ENCODE results near the gene MRPS22. TPM values are rescaled to one million over a fixed set of nuclear protein-coding genes. Genes with fewer than 3 reads are reported as not detected.

MRPS22 gene
- total RNA-seq, 2 donors from 2014 or later: 46.9 to 78.2 TPM

DNA sequence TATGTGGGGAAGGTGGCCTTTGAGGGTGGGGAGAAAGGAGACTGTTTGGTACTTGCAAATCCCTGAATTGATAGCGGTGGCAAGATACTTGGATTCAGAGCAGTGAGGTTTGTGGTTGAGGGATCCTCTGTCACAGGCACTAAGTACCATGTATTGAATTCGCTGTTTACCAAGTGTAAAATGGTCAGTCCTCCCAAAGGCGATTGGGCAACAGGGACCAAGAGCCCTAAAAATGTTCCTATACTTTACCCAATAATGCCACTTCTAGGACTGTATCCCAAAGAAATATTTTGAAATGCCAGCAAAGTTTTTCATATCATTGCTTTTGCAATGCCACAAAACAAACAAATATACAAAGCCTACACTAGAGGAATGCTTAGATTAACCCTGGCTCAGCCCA lies 43.4 kb upstream of the MRPS22 start:
- no peak overlapping the region for H3K4me3 ChIP-seq
- no peaks in the 10 kb centered on the region for H3K36me3 ChIP-seq
- no peaks in the 10 kb centered on the region for H3K9me3 ChIP-seq
- H3K27ac ChIP-seq: no peak overlapping the region
- H3K27me3 ChIP-seq: no peaks in the 10 kb centered on the region
- no peak for DNase-seq (ENCODE audit: low spot score)
- peaks cover 0 to 8% of the 10 kb centered on the region in 2 donors for H3K4me1 ChIP-seq
- TF ChIP-seq, protein P1, sequence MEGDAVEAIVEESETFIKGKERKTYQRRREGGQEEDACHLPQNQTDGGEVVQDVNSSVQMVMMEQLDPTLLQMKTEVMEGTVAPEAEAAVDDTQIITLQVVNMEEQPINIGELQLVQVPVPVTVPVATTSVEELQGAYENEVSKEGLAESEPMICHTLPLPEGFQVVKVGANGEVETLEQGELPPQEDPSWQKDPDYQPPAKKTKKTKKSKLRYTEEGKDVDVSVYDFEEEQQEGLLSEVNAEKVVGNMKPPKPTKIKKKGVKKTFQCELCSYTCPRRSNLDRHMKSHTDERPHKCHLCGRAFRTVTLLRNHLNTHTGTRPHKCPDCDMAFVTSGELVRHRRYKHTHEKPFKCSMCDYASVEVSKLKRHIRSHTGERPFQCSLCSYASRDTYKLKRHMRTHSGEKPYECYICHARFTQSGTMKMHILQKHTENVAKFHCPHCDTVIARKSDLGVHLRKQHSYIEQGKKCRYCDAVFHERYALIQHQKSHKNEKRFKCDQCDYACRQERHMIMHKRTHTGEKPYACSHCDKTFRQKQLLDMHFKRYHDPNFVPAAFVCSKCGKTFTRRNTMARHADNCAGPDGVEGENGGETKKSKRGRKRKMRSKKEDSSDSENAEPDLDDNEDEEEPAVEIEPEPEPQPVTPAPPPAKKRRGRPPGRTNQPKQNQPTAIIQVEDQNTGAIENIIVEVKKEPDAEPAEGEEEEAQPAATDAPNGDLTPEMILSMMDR (IDR thresholded peaks at IDR 0.05): no peak

DNA sequence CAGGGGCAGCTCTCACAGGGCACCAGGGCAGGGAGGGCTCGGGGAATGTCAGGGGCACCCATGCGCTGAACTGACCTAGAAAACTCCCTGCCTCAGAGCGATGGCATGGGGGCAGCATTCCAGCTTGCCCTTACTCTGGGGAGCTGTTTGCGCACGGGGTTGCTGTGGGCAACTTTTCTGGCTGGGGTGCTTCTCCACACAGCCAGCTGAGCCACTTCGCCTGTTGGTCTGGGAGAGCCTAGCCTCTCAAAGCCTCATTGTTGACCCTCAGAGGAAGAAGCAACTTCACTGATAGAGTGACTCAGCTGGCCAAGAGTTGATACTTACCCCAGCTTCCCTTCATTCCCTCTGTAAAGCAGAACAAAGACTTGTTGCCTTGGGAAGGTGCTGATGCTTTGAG lies 42.6 kb upstream of the MRPS22 start:
- H3K9me3 ChIP-seq: no peaks in the 10 kb centered on the region
- H3K27me3 ChIP-seq: no peaks in the 10 kb centered on the region
- no peak for DNase-seq (ENCODE audit: low spot score)
- no peak overlapping the region for H3K4me3 ChIP-seq
- H3K4me1 ChIP-seq: peaks cover 0 to 8% of the 10 kb centered on the region in 2 donors
- H3K27ac ChIP-seq: no peak overlapping the region
- no peaks in the 10 kb centered on the region for H3K36me3 ChIP-seq
- TF ChIP-seq, protein P1 (IDR thresholded peaks at IDR 0.05): no peak

DNA sequence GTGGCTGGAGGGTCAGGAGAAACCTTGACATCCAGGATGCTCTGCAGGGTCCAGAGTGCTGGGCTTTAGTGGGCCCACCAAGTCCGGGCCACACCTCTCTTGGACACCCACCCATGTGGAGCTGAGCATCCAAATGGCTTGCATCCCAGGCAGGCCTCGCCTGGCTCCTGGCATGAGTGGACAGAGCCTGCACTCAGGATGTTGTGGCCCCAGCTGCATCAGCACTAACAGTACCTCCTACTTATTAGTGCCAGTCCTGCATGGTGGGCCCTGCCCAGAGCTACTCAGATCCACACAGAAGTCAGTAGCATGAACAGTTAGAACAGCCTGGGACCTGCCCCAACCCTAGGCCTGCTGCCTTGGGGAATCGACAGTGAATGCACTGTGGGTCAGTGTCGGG lies 42.2 kb upstream of the MRPS22 start:
- no peaks in the 10 kb centered on the region for H3K36me3 ChIP-seq
- DNase-seq (ENCODE audit: low spot score): no peak
- TF ChIP-seq, protein P1 (IDR thresholded peaks at IDR 0.05): no peak
- H3K9me3 ChIP-seq: no peaks in the 10 kb centered on the region
- H3K27me3 ChIP-seq: no peaks in the 10 kb centered on the region
- H3K4me1 ChIP-seq: peaks cover 0 to 8% of the 10 kb centered on the region in 2 donors
- peak overlapping the region in 1 of 2 donors; percentile 54 for H3K27ac ChIP-seq
- H3K4me3 ChIP-seq: no peak overlapping the region

DNA sequence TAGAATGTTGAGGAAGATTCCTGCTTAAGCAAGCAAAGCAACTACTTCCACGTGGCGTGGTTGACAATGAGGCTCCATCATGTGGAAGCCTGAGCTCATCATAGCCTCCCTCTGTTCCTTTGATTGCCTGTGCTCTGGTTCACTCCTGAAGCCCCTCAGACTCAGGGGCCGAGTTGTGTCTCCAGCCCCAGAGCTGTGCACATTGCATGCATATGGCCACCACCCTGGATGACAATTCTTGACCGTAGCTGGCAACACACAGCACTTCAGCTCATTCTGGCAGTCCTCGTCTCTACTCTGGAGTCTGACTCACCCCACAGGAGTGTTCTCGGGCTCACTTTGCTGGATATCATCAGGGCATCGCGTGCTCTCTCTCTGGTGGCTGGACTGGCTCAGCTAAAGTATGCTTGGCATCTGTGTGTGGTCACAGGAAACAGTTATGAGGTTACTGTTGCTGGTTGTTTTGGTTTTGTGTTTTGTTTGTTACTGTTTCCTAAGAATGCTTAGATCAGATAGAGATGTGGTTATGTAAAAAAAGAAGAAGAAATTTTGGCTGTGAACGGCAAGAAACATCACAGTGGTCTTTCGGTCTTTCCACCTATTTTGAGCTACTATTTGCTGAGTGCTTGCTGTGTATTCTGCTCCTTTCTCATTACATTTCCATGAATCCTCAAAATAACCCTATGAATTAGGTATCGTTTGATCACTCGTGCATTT lies 41.6 kb upstream of the MRPS22 start:
- no peaks in the 10 kb centered on the region for H3K36me3 ChIP-seq
- H3K27ac ChIP-seq: peak overlapping the region in 1 of 2 donors; percentile 54
- peak; percentile 61 for DNase-seq (ENCODE audit: low spot score)
- H3K4me1 ChIP-seq: peaks cover 0 to 8% of the 10 kb centered on the region in 2 donors
- no peak overlapping the region for H3K4me3 ChIP-seq
- TF ChIP-seq, protein P1 (IDR thresholded peaks at IDR 0.05): no peak
- H3K9me3 ChIP-seq: no peaks in the 10 kb centered on the region
- no peaks in the 10 kb centered on the region for H3K27me3 ChIP-seq

DNA sequence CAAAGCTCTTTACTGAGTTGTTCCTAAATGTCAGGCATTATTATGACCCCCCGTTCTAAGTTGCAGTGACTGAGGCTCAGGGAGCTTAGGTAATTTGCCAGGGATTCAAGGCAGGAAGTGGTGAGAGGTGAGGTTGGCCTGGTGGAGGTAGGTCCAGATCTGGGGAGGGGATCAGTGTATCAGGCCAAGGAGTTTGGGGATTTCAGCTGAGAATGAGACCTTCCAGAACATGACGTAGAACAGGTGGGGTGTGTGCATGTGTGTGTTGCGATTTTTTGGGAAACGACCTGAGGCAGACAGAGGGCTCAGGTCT lies 41.1 kb upstream of the MRPS22 start:
- TF ChIP-seq, protein P1 (IDR thresholded peaks at IDR 0.05): no peak
- Histone ChIP-seq H3K27me3 (no peaks in the 10 kb centered on the region), H3K27ac (peak overlapping the region in 1 of 2 donors; percentile 54), H3K36me3 (no peaks in the 10 kb centered on the region), H3K4me3 (no peak overlapping the region), H3K9me3 (no peaks in the 10 kb centered on the region), H3K4me1 (peaks cover 0 to 8% of the 10 kb centered on the region in 2 donors)
- DNase-seq (ENCODE audit: low spot score): no peak

DNA sequence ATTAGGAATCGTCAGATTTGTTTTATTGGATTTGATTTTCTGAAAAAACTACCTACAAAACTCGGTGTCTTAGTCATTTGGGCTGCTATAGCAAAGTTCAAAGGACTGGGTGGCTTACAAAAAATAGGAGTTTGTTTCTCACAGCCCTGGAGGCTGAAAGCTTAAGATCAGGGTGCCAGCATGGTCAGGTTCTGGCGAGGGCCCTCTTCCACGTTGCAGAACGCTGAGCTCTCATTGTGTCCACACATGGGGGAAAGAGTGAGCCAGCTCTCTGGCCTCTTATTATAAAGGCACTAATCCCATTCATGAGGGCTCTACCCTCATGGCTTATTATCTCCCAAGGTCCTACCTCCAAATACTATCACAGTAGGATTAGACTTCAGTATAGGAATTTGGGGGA lies 40.6 kb upstream of the MRPS22 start:
- TF ChIP-seq, protein P1 (IDR thresholded peaks at IDR 0.05): no peak
- Histone ChIP-seq H3K36me3 (no peaks in the 10 kb centered on the region), H3K27ac (no peak overlapping the region), H3K4me1 (peaks cover 0 to 8% of the 10 kb centered on the region in 2 donors), H3K27me3 (no peaks in the 10 kb centered on the region), H3K4me3 (no peak overlapping the region), H3K9me3 (no peaks in the 10 kb centered on the region)
- DNase-seq (ENCODE audit: low spot score): no peak
